GM19043 (cell line): ENCODE data around the gene GUCY2D.

Experiments
- ATAC-seq: cut with Tn5 transposase; IDR thresholded peaks from one replicate; pipeline ENCODE4 v1.9.1; 2021; ENCODE audit warnings: low read depth; ENCODE audit not compliant: unreplicated experiment

Gene GUCY2D

GRCh38 chr17:8062435-8062806 lies 60.0 kb downstream of the GUCY2D start:
- no peak for ATAC-seq

- ATAC-seq = no peak
Observed at GRCh38 chr17:8062807-8063483, 60.5 kb downstream of the GUCY2D start.

DNA sequence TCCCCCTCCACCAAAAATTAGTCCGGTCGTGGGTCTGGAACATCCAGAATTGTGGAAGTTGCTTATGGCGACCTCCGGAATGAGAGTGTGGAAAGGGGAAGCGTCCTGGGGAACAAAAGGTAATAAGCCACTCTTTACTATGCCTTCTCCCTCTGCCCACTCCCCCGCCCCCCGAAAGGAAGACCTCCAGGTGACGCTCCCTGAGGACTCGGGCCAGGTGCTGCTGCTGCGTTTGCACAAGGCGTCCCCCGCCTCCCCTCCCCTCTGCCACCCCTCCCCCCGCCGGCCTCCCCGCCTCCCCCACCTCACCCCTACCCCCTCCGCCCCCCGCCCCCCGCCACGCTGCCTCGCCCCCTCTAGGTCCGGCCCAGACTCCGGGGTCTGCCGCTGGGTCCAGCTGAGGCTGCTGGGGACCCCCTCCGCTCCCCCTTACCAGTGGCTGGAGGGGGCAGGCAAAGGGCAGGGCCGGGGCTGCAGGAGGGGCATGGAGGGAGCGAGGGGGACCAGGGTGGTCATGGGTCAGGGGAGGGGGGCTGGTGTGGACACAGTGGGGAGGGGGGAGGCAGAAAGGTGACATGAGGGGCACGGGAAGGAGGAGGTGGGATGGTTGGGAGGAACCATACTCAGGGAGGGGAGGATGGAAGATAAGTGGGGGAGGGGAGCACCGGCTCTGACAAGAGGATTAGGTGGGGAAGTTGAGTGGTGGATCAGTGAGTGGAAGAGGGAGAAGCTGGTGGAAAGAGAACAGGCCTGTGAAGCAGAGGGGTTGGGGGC lies 61.5 kb downstream of the GUCY2D start:
- no peak for ATAC-seq

DNA sequence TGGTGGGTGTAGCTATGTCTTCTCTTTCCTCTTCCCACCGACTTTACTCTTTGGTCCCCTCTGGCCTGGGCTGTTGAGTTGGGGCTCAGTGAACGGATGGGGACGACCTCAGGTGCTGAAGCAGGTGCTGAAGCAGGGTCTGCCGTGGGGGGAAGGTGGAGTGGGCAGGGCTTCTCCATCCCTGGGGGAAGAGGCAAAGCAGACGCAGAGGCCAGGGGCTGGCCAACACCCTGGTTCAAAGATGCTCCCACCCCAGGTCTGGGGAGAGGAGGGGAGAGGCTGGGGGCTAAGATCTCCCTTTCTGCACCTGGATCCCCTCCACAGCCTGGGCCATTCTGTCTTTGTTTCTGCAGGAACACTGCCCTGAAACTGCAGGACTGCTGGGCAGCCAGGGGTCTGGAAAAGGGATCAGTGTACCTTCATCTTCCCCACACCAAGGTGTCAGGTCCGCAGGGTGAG lies 62.2 kb downstream of the GUCY2D start:
- ATAC-seq = no peak

DNA sequence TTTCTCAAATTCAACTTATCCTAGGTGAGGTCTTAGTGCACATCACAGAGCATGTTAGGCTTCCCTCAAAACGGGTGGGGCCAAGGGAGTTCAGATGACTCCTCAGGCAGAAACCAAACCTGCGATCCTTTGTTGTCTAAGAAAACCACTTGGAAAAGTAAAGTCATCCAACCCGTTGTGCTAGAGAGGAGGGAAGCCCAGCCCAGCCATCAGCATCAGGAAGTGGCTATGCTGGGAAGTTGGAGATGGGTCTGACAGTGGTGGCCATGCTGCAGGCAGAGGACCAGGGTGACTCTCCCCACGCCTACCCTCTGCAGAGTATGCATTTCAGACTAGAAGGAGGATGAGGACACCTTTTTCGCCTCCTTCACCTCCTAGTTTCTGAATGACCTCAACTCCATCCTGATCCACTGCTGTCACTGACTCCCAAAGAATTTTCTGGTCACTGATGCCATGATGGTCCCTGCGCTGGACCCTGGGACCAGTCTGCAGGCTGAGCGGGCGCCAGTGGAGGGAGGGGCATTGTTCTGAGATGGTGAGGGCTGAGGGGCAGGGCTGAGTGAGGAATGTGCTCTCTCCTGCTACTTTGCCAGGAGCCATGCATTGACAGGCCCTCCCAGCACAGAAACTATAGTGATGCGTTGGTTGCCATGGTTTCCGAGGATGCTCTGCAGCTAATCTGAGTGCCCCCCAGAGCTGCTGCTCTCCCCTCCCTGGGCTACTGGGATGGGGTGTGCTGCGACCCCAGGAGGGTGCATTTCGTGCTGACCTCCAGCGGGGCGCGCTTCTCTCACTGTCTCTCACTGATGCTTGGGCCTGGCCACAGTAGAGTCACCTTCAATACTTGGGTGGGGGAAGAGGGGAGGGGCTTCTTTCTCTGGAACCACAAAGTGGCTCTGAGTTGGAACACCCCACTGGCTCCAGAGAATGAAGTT lies 64.7 kb downstream of the GUCY2D start:
- no peak for ATAC-seq

DNA sequence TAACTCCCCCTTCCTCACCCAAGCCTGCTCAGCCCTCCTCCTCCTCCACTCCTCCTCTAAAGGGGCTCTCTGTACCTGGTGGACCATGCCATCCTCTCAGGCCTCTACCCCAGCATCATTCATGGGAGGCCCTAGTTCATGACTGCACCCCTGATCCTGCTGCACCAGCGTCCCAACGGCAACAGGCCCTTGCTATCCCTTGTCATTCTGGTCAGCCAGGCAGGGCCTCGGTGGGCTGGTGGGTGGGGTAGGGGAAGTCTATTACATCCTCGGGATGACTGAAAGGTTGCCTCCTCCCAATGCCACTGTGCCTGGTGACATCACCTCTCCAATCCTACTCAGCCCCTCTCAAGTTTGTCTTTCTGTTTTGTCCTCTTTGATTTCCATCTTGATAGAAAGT lies 65.4 kb downstream of the GUCY2D start:
- no peak for ATAC-seq

DNA sequence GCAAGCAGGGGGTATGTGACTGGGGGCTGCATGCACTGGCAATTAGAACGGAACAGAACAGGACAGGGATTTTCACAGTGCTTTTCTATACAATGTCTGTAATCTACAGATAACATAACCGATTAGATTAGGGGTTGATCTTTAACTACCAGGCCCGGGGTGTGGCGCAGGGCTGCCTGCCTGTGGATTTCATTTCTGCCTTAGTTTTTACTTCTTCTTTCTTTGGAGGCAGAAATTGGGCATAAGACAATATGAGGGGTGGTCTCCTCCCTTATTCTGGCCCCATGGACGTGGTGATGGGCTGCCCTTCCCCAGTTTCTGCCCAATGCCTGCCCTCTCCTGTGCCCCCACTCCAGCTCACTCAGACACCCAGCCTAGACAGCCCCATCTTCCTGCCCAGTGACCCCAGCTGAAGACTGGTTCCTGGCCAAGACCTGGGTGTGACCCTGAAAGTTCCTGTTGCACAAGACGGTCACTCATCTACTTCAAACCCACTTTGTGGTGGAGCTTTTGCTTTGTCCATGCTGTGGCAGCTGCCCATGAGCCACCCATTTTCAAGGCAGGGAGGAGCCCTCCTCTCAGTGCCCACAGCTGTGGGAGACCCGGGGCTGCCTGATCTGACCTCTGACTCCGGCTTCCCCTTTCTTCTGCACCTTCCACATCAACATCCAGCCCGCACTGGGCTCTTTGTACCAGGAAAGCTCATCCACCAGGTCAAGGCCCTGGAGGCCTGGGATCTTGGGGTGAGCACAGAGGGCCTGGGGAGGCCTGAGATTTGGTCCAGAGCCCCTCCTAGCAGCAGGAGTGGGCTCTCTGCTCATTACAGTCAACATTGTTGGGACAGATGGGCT lies 66.5 kb downstream of the GUCY2D start:
- no peak for ATAC-seq

GRCh38 chr17:8069587-8069860 lies 67.1 kb downstream of the GUCY2D start:
- ATAC-seq = no peak
